Erythroblast (primary cell): ENCODE measurements around the gene EXOC5.

ENCODE experiments used
- GATA1 ChIP-seq: IDR thresholded peaks from 2 replicates; pipeline ENCODE4 v1.6.1; 2011; ENCODE audit warnings: low read depth, mild to moderate bottlenecking, control low read depth, low read length, moderate library complexity
- POLR2A ChIP-seq: IDR thresholded peaks from 2 replicates; pipeline ENCODE4 v1.6.1; 2011; ENCODE audit warnings: mild to moderate bottlenecking, low read length

DNA sequence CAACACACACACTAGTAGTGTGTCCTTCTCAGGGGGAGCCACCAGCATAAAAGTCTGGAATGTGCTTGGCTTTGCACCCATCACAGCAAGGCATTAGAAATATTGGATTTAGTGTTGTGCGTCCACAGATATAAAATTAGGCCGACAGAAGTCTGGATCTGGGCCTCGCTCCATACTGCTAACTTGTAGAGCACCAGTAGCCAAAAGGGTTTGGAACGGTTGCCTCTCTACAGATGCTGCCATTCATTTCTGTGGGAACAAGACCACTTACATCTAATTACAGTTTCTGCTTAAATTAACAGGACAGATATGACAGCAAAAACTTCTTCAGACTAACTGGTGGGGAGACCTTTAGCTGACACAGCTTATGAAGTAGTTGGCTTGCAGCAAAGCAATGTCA is 94.2 kb downstream of the EXOC5 start:
- no peak for TF ChIP-seq POLR2A
- no peak for TF ChIP-seq GATA1
